ENCODE measurements around the gene HOXA5.

Gene HOXA5

DNA sequence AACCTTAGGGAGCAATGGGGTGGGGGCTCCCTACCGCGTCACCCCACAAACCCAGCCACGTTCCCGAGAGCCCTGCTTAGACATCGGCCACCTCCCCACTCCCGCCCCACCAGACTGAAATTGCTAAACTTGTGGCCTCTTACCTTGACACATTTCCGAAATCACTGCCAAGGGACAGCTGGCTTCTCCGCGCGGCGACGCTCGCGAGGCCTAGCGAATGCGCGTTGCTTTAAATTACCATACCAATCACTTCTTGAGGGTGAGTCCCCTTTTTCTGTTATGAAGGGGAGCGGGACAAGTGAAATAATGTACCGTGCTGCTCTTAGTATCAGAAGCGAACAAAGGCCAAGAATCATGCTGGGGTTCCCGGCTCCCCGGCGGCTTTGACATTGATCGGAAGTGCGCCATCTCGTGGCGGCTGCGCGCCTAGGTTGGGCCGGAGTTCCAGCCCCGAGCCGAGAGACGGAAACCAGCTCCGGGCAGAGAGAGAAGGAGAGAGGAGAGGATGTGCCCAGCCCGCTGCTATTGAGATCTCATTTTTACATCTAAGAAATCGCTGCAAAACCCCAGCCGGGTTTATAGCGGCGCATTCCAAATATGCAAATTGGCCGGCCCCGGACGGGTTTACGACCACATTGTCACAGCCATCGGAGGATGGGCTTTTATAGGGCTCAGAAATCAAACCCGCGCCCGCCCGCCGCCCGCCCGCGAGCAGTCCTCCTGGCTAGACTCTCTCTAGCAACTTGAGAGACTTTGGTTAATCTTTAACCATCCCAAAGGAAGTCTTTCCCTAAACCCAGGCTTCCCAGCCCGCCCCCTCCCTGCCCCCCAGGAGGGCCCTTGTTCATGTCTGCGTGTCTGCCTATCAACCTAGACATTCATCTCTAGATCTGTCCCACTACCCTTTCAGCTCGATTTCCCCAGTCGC lies 36.3 kb upstream of the HOXA5 start:
- Histone ChIP-seq H3K27me3 (ENCODE audit: control insufficient read depth, insufficient read depth, low read length) (peaks cover 99% of the 10 kb centered on the region), H3K4me3 (ENCODE audit: low read depth, low read length) (peak overlapping the region; percentile 6), H3K9ac (ENCODE audit: low read depth, low read length) (no peak overlapping the region), H3K36me3 (ENCODE audit: control insufficient read depth, insufficient read depth, low read length) (no peaks in the 10 kb centered on the region), H3K4me1 (ENCODE audit: control insufficient read depth, insufficient read depth, low read length) (no peaks in the 10 kb centered on the region), H3K9me3 (ENCODE audit: control insufficient read depth, insufficient read depth, low read length) (no peaks in the 10 kb centered on the region)

GRCh38 chr7:27179030-27179429 lies 35.5 kb upstream of the HOXA5 start:
- no peaks in the 10 kb centered on the region for H3K9me3 ChIP-seq (ENCODE audit: control insufficient read depth, insufficient read depth, low read length)
- H3K4me3 ChIP-seq (ENCODE audit: low read depth, low read length), result peak overlapping the region; percentile 6
- no peak overlapping the region for H3K9ac ChIP-seq (ENCODE audit: low read depth, low read length)

DNA sequence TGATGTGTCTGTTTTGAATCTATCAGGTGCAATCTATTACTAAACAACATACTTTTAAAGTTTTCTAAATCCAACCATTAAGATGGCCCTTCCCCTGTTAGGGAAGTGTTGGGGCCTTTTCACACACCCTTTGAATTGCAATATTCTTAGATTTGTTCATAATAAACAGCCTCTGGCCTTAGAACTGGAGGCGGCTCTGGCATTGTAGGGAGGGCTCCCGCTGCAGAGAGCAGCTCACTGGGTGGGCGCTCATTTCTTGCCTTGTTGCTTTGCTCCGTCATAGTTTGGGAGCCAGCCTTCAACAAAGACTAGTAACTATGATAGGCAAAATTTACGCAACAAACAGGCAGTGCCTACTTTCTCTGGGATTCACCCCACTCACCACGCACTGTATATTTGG lies 34.9 kb upstream of the HOXA5 start:
- Histone ChIP-seq H3K4me1 (ENCODE audit: control insufficient read depth, insufficient read depth, low read length) (no peaks in the 10 kb centered on the region), H3K9ac (ENCODE audit: low read depth, low read length) (no peak overlapping the region), H3K9me3 (ENCODE audit: control insufficient read depth, insufficient read depth, low read length) (no peaks in the 10 kb centered on the region), H3K4me3 (ENCODE audit: low read depth, low read length) (no peak overlapping the region), H3K36me3 (ENCODE audit: control insufficient read depth, insufficient read depth, low read length) (no peaks in the 10 kb centered on the region), H3K27me3 (ENCODE audit: control insufficient read depth, insufficient read depth, low read length) (peaks cover 97% of the 10 kb centered on the region)

More at GRCh38 chr7:27179030-27179429, 35.5 kb upstream of the HOXA5 start:
- no peaks in the 10 kb centered on the region for H3K36me3 ChIP-seq (ENCODE audit: control insufficient read depth, insufficient read depth, low read length)
- no peaks in the 10 kb centered on the region for H3K4me1 ChIP-seq (ENCODE audit: control insufficient read depth, insufficient read depth, low read length)
- peaks cover 100% of the 10 kb centered on the region for H3K27me3 ChIP-seq (ENCODE audit: control insufficient read depth, insufficient read depth, low read length)

GRCh38 chr7:27177795-27178320 lies 34.4 kb upstream of the HOXA5 start:
- Histone ChIP-seq H3K4me3 (ENCODE audit: low read depth, low read length) (no peak overlapping the region), H3K27me3 (ENCODE audit: control insufficient read depth, insufficient read depth, low read length) (peaks cover 97% of the 10 kb centered on the region), H3K4me1 (ENCODE audit: control insufficient read depth, insufficient read depth, low read length) (no peaks in the 10 kb centered on the region), H3K9ac (ENCODE audit: low read depth, low read length) (no peak overlapping the region), H3K9me3 (ENCODE audit: control insufficient read depth, insufficient read depth, low read length) (no peaks in the 10 kb centered on the region), H3K36me3 (ENCODE audit: control insufficient read depth, insufficient read depth, low read length) (no peaks in the 10 kb centered on the region)

- Histone ChIP-seq H3K9me3 (ENCODE audit: control insufficient read depth, insufficient read depth, low read length) (no peaks in the 10 kb centered on the region), H3K4me1 (ENCODE audit: control insufficient read depth, insufficient read depth, low read length) (no peaks in the 10 kb centered on the region), H3K4me3 (ENCODE audit: low read depth, low read length) (peak overlapping the region; percentile 11), H3K27me3 (ENCODE audit: control insufficient read depth, insufficient read depth, low read length) (peaks cover 97% of the 10 kb centered on the region), H3K36me3 (ENCODE audit: control insufficient read depth, insufficient read depth, low read length) (no peaks in the 10 kb centered on the region), H3K9ac (ENCODE audit: low read depth, low read length) (no peak overlapping the region)
Measured at GRCh38 chr7:27176962-27177794, 33.7 kb upstream of the HOXA5 start.

DNA sequence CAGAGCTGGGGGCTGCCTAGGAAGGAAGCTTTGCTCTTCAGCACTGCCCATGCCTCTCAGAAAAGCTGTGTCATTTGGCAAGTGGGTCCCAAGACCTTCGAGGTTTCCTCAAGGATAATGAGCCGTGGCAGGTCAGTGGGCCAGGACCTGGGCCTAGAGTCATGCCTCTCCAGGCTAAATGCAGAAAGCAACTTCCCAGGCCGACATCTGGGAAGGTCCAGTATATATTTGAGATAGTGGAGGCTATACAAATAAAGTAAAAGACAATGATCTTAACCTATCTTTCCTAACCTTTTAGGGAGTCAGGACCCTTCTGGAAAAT lies 33.0 kb upstream of the HOXA5 start:
- H3K27me3 ChIP-seq (ENCODE audit: control insufficient read depth, insufficient read depth, low read length), result peaks cover 97% of the 10 kb centered on the region
- H3K9me3 ChIP-seq (ENCODE audit: control insufficient read depth, insufficient read depth, low read length), result no peaks in the 10 kb centered on the region
- no peak overlapping the region for H3K9ac ChIP-seq (ENCODE audit: low read depth, low read length)
- no peaks in the 10 kb centered on the region for H3K36me3 ChIP-seq (ENCODE audit: control insufficient read depth, insufficient read depth, low read length)
- H3K4me1 ChIP-seq (ENCODE audit: control insufficient read depth, insufficient read depth, low read length), result no peaks in the 10 kb centered on the region
- H3K4me3 ChIP-seq (ENCODE audit: low read depth, low read length), result peak overlapping the region; percentile 23

DNA sequence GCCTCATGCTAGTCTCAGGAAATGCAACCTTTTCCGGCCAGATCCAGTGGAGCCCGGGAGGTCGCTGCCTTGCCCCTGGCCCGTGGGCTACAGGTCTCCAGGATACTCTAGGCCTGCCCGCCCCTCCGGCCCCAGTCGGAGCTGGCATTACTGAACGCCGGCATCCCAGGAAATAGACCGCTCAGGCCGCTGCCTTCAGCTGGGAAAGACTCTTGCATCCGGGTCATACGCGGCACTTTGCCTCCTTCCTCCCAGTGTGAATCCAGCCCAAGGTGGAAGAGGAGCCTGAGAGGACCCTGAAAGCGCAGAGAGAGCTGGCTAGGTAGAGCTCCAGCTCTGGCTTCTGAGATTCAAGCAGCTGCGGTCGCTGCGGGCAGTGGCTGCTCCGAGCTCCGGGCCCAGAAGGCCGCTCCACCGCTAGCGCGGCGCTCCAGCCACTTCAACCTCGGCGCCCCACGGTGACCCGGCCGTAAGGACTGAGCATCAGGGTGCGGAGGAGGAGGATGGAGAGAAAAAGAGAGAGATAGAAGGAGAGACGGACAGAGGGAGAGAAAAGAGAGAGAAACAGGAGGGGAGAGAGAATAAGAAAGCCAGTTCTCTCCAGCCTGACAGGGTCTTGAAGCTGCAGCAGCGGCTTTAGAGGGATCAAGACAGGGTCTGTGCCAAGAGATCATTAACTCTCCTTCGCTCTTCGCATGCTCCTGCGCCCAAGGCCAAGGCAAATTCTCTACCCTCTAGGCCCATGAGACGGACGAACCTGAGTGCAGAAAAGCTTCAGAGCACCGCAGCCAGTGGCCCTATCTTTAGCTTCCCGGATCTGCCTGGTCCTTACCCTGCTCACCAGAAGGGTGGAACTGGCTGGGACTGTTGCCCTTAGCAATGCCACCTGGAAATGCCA lies 32.4 kb upstream of the HOXA5 start:
- Histone ChIP-seq H3K4me3 (ENCODE audit: low read depth, low read length) (peak overlapping the region; percentile 23), H3K27me3 (ENCODE audit: control insufficient read depth, insufficient read depth, low read length) (peaks cover 97% of the 10 kb centered on the region), H3K36me3 (ENCODE audit: control insufficient read depth, insufficient read depth, low read length) (no peaks in the 10 kb centered on the region), H3K9me3 (ENCODE audit: control insufficient read depth, insufficient read depth, low read length) (no peaks in the 10 kb centered on the region), H3K4me1 (ENCODE audit: control insufficient read depth, insufficient read depth, low read length) (no peaks in the 10 kb centered on the region), H3K9ac (ENCODE audit: low read depth, low read length) (no peak overlapping the region)

DNA sequence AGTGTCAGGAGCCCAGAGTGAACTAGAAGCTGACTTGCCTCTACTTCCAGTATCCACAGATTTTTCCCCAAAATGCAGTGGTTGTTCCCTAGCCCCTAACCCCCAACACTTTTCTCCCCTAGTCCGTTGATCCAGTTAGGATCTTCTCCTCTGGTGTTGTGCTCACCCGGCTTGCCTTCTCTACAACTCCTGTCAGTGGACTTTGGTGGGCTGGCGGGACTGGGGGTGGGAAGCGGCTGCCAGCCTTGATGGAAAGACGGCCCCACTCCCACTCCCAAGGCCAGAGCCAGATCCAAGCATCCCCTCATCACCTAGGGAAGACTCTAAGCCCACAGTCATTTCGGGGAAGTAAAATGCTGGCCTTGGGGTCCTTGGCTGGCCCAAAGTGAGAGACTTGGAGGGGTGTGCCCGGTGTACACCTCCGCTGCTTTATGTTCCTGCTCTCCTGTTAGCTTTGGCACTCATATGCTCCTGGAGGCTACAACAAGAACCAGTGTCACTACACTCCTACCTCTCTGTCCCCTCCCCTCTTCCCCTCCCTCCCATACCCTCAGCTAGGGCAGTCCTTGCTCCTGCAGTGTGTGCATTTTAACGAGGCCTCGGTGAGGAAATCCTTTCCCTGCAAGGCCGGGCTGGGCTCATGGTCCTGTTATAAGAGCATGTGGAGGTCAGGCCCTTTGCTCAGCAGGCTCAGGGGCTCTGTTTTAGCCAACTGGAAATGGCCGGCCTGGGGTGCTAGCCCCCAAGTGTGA lies 31.6 kb upstream of the HOXA5 start:
- H3K36me3 ChIP-seq (ENCODE audit: control insufficient read depth, insufficient read depth, low read length), result no peaks in the 10 kb centered on the region
- no peaks in the 10 kb centered on the region for H3K4me1 ChIP-seq (ENCODE audit: control insufficient read depth, insufficient read depth, low read length)
- H3K9me3 ChIP-seq (ENCODE audit: control insufficient read depth, insufficient read depth, low read length), result no peaks in the 10 kb centered on the region
- H3K9ac ChIP-seq (ENCODE audit: low read depth, low read length), result no peak overlapping the region
- peaks cover 97% of the 10 kb centered on the region for H3K27me3 ChIP-seq (ENCODE audit: control insufficient read depth, insufficient read depth, low read length)
- peak overlapping the region; percentile 18 for H3K4me3 ChIP-seq (ENCODE audit: low read depth, low read length)

DNA sequence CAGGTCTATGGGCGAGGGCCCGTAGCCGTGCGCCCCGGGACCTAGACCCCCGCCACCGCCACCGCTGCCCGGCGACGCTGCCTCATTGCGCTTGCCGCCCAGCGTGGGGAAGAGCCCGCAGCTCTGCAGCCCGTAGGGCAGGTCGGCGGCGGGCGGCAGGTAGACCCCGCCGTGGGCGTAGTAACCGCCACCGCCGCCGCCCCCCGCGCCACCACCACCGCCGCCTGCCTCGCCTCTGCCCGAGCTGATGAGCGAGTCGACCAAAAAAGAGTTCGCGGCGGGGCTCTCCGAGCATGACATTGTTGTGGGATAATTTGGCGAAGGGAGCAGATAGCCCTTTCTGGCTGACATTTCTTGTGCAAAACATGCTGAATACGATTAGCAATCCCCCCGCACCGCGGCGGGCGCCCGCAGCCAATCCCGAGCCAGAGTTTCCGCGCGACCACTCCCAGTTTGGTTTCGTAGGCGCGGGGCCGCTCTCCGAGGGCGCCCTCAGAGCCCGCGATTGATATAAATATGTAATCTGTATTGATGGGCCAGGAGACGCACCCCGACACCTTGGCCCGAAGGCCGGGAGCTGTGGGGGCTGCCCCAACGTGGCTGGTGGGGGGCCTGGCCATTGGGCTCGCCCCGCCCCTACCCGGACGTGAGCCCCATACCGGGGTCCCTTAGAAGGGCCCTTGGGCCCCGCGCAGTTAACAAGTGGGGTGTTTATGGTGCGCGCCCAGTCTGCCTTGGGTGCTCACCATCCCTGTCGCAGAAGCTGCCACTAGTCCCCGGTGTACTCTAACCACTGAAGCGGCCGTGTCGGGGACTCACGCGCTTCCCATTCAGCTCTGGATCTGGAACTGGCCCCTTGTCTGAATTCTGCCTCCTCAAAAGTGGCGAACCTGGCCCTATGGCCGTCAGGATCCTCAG lies 30.7 kb upstream of the HOXA5 start, which contains the start of gene HOXA10:
Gene HOXA10, minus strand, starts transcription at position 365 of the 918 bp plus-strand sequence. Its CDS starts 14 bp downstream, at position 351.
- Histone ChIP-seq H3K9me3 (ENCODE audit: control insufficient read depth, insufficient read depth, low read length) (no peaks in the 10 kb centered on the region), H3K9ac (ENCODE audit: low read depth, low read length) (no peak within 1 kb of the TSS), H3K36me3 (ENCODE audit: control insufficient read depth, insufficient read depth, low read length) (no peaks in the 10 kb centered on the region), H3K4me3 (ENCODE audit: low read depth, low read length) (peak within 1 kb of the TSS; percentile 18), H3K4me1 (ENCODE audit: control insufficient read depth, insufficient read depth, low read length) (no peaks in the 10 kb centered on the region), H3K27me3 (ENCODE audit: control insufficient read depth, insufficient read depth, low read length) (peaks cover 96% of the 10 kb centered on the region)

DNA sequence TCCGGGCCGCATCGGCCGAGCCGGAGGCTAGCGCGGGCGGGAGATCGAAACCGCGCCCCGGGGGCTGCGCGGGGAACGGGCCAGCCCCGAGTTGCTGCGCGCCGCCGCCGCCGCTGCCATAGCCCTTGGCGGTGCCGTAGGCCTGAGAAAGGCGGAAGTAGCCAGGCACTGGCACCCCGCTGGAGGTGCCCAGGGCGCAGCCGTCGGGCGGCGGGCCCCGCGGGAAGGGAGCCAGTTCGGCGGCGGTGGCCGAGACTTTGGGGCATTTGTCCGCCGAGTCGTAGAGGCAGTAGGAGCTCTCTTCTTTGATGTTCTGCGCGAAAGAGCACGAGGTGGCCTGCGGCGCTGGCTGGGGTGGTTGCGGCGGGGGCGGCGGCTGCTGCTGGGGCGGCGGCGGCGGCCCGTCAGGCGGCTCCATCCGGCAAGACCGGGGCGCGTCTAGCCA lies 30.1 kb upstream of the HOXA5 start:
- Histone ChIP-seq H3K27me3 (ENCODE audit: control insufficient read depth, insufficient read depth, low read length) (peaks cover 96% of the 10 kb centered on the region), H3K36me3 (ENCODE audit: control insufficient read depth, insufficient read depth, low read length) (no peaks in the 10 kb centered on the region), H3K4me3 (ENCODE audit: low read depth, low read length) (peak overlapping the region; percentile 18), H3K4me1 (ENCODE audit: control insufficient read depth, insufficient read depth, low read length) (no peaks in the 10 kb centered on the region), H3K9me3 (ENCODE audit: control insufficient read depth, insufficient read depth, low read length) (no peaks in the 10 kb centered on the region), H3K9ac (ENCODE audit: low read depth, low read length) (no peak overlapping the region)

Data from iPS-15b (cell line).